Hematopoietic multipotent progenitor cell (in vitro differentiated cells): ENCODE data around the gene TSC22D1. TPM values are rescaled to one million over a fixed set of nuclear protein-coding genes. Genes with fewer than 3 reads are reported as not detected.
A peak's percentile ranks its signal among the peaks of the same experiment; 100 is the strongest.

ENCODE experiments used
- DNase-seq, 3 donors: peaks; one replicate each; pipeline ENCODE4 v3.0.0-alpha.2; 2011 to 2015; ENCODE audit warnings: low read depth in 2 of 3, low spot score in 2 of 3
- total RNA-seq: library from RNA; depleted of rRNA; stranded (reverse); fragments of >200 nt; gene quantifications from one replicate; pipeline ENCODE4 v1.2.3, GENCODE V29; 2012

TSC22D1 gene
- total RNA-seq, 1 donor, result 144 TPM

- DNase-seq, result peak in 1 of 3 donors; percentile 45
Observed at GRCh38 chr13:44413095-44413494, 163.0 kb downstream of the TSC22D1 start.

DNA sequence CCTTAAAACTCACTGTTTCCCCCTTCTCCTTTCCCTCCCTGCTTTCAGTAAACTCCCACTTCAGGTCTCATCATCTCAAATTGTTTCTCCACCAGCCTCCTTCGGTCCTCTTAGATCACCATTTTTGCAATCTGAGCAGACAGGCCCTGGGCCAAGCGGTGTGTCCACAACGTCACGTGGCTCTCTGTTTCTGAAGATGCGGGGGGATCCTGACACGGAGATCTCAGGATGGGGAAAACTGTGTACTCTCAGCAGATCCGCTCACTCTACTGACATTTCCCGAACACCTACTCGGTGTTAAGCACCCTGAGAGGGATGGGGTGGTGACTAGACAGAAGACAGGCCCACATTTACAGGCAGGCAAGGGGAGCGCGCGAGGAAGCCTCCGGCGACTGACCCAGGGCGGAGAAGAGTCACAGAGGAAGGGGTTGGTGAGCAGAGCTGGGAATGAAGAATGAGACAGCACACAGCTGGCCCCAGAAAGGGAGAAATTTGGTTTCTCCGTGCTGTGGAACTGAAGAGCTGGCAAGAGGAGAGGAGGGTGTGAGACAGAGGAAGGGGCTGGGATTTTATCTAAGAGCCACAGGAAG is 163.7 kb downstream of the TSC22D1 start:
- DNase-seq, result no peak

DNA sequence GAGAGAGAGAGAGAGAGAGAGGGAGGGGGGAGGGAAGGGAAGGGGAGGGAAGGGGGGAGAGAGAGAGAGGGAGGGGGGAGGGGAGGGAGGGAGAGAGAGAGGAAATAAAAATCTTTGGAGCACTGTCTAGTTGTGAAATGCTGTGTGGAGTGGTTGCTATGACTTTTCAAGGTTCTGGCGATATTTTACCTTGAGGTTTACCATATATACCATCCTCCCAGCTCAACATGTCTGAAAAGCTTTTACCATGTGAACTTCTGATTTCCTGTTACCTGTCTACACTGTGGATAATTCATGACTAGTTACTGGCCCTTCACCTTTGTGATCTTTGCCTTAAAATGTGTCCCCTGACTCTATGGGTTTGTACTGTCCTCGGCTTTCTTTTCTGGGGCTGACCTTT is 164.3 kb downstream of the TSC22D1 start:
- no peak for DNase-seq

GRCh38 chr13:44410328-44410859 is 165.7 kb downstream of the TSC22D1 start:
- DNase-seq, result peak in 1 of 3 donors; percentile 47

- DNase-seq, result peak in 1 of 3 donors; percentile 21
Observed at GRCh38 chr13:44409595-44409994, 166.5 kb downstream of the TSC22D1 start.

- DNase-seq, result no peak
Observed at GRCh38 chr13:44407891-44408290, 168.2 kb downstream of the TSC22D1 start.

- DNase-seq, result no peak
Observed at GRCh38 chr13:44407379-44407778, 168.8 kb downstream of the TSC22D1 start.

GRCh38 chr13:44406617-44407016 is 169.5 kb downstream of the TSC22D1 start:
- DNase-seq, result peak in 2 of 3 donors; percentile 66 to 79

- no peak for DNase-seq
Observed at GRCh38 chr13:44404261-44405132, 171.6 kb downstream of the TSC22D1 start.

- no peak for DNase-seq
Observed at GRCh38 chr13:44403461-44404056, 172.6 kb downstream of the TSC22D1 start.

DNA sequence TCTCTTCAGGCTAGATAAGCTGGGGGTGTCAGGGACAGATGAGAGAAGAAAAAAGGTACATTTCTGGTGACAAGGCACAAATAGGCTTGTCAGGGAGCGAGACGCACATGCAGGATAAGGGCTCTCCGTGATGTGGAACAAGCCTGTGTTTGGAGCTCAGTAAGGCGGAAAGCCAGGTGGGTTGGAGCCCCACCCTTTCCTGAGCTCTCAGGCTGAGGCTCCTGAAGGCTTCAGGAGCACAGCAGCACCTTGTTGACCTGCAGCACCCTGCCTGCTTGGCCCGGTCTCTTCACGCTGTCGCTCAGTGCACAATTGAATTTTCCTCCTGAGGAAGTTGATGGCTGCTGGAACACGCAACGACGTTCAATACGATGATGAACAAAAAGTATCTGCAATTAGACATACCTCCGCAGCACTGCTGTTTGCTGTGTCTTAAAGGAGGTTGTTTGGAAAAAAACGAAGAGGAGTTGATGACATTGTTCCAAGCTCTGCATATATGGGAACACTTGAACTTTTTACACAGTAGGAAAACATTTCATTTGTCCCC is 173.2 kb downstream of the TSC22D1 start:
- DNase-seq, result no peak

GRCh38 chr13:44401577-44401976 is 174.6 kb downstream of the TSC22D1 start:
- no peak for DNase-seq

GRCh38 chr13:44400736-44401135 is 175.4 kb downstream of the TSC22D1 start:
- DNase-seq, result no peak

- no peak for DNase-seq
Observed at GRCh38 chr13:44399074-44399473, 177.1 kb downstream of the TSC22D1 start.

GRCh38 chr13:44398606-44399005 is 177.5 kb downstream of the TSC22D1 start:
- DNase-seq, result no peak

- peak in 2 of 3 donors; percentile 64 to 70 for DNase-seq
Observed at GRCh38 chr13:44397766-44398223, 178.3 kb downstream of the TSC22D1 start.

DNA sequence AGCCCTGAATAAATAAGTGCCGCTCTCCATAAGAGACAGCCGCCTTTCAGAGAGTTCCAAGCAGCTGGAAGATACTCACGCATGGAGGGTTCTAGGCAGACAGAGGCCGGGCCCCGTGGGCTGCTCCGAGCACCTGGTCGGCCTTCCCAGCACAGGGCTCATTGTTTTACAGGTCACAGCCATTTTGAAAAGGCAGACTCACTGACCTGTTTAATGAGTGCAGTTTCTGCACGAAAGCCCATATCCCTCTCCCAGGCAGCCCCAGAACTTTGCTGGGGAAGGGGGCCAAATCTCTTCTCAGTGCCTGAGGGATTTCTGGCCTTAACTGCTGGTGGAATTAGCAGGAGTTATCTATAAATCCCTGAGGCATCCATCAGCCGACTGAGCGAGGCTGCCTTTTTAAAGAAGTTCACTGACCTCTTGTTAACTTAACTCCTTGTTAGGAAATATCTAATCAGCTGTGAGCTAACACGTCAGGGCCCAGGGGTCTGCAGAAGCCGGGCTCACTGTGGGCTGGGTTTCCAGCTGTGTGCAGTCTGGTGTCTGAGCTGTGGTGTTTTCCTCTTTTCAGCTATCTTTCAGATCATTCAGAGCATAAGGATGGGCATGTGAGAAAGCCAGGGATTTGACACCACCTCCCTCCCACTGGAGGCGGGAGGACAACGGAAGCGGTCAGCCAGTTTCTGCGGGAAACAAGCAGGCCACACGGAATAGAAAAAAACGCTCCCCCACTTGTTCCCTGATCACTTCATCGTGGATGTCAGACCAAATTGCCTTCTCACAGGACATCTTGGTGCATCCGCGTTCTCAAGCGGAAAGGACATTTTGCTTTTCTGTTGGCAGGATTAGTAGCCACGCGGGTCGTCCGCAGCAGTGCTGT is 179.2 kb downstream of the TSC22D1 start:
- no peak for DNase-seq

- no peak for DNase-seq
Observed at GRCh38 chr13:44395976-44396694, 180.0 kb downstream of the TSC22D1 start.

GRCh38 chr13:44394658-44395057 is 181.5 kb downstream of the TSC22D1 start:
- DNase-seq, result no peak
